ENCODE results near the gene SLC35D3.

- TF ChIP-seq CTCF (IDR thresholded peaks at IDR 0.05 in 2 of 3, conservative IDR thresholded peaks at IDR 0.05 in 1 of 3; ENCODE audit: control insufficient read depth in 2 of 3, extremely low read depth in 1 of 3, insufficient read depth in 1 of 3, low read depth in 3 of 3, low read length in 3 of 3), result no peak
- no peak for TF ChIP-seq FOS (IDR thresholded peaks at IDR 0.05; ENCODE audit: borderline replicate concordance, extremely low read depth, insufficient read length)
- no peak for TF ChIP-seq MAX (IDR thresholded peaks at IDR 0.05; ENCODE audit: low read depth, low read length)
- no peak for TF ChIP-seq MYC (IDR thresholded peaks at IDR 0.05; ENCODE audit: insufficient read depth, insufficient read length, insufficient replicate concordance, low read length, severe bottlenecking)
- no peak for TF ChIP-seq RFX5 (IDR thresholded peaks at IDR 0.05; ENCODE audit: low read depth, low read length)
- TF ChIP-seq TAF1 (IDR thresholded peaks at IDR 0.05; ENCODE audit: borderline replicate concordance, low read depth, low read length), result no peak
- TF ChIP-seq, protein P1, sequence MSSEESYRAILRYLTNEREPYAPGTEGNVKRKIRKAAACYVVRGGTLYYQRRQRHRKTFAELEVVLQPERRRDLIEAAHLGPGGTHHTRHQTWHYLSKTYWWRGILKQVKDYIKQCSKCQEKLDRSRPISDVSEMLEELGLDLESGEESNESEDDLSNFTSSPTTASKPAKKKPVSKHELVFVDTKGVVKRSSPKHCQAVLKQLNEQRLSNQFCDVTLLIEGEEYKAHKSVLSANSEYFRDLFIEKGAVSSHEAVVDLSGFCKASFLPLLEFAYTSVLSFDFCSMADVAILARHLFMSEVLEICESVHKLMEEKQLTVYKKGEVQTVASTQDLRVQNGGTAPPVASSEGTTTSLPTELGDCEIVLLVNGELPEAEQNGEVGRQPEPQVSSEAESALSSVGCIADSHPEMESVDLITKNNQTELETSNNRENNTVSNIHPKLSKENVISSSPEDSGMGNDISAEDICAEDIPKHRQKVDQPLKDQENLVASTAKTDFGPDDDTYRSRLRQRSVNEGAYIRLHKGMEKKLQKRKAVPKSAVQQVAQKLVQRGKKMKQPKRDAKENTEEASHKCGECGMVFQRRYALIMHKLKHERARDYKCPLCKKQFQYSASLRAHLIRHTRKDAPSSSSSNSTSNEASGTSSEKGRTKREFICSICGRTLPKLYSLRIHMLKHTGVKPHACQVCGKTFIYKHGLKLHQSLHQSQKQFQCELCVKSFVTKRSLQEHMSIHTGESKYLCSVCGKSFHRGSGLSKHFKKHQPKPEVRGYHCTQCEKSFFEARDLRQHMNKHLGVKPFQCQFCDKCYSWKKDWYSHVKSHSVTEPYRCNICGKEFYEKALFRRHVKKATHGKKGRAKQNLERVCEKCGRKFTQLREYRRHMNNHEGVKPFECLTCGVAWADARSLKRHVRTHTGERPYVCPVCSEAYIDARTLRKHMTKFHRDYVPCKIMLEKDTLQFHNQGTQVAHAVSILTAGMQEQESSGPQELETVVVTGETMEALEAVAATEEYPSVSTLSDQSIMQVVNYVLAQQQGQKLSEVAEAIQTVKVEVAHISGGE (CRISPR knock-in tag; IDR thresholded peaks at IDR 0.05), result no peak
- no peak for TF ChIP-seq CHD2 (IDR thresholded peaks at IDR 0.05; ENCODE audit: borderline replicate concordance, low read depth, low read length)
These were observed 28.5 kb downstream of the SLC35D3 start for GRCh38 chr6:136950436-136951126.

Data from GM12878 (cell line).